Hematopoietic multipotent progenitor cell treated with erythropoietin and hydrocortisone succinate and interleukin-3 and kit ligand, for 6 days (in vitro differentiated cells): ENCODE results near the gene LRBA.

Source experiments
- DNase-seq: peaks from one replicate; pipeline ENCODE4 v3.0.0-alpha.2; 2015

The LRBA gene

DNA sequence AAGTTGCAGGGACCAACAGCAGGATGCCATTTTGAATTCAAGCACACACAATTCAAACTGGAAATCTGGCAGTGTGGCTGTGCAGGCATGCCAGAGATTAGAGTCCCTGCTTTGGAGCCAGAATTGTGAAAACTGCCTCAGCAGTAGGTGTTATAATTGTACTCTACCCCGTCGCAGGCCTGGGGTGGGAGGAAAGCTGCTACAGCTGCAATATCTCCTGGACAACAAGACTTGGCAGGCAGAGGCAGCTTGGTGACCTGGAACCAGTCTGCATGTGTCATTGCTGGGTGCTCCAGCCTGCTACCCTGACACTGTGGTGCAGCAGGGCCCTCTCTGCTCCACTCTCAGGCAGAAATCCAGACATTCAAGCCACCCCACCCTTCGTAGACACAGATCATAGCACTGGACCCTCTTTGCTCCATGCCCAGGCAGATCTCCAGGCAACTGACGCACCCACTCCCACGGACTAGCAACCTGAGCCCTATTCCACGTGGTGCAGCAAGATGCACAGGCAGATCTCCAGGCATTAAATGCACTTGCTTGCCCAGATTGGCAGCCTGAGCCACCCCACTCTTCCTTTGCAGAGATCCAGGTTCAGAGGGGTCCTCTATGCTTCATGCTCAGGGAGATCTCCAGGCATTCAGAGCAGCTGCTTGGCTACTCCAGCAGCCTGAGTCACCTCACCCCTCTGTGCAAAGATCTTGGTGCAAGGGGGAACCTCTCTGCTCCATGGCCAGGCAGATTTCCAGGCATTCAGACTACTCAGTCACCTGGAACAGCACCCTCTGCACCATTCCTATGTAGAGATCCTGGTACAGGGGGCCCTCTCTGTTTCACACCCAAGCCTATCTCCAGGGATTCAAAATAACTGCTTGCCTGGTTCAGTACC lies 140.5 kb downstream of the LRBA start:
- DNase-seq = no peak

DNA sequence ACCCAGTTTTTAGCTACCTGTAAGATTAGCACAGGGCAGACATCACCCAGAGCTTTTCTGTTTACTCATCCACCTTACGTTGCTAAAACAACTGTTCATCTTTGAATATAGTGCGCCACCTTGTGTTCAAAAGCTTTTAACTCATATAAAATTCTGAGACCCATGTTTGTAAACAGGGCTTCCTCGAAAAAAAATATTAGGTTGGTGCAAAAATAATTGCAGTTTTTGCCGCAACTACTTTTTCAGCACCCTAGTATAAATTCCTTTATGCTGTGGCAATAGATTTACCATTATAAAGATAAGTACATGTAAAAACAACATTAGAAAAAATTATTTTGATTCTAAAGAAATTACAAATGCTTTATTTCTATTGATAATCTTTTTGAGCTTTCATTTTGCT lies 147.9 kb downstream of the LRBA start:
- DNase-seq = peak; percentile 97

GRCh38 chr4:150863456-150863855 lies 151.6 kb downstream of the LRBA start:
- no peak for DNase-seq

DNA sequence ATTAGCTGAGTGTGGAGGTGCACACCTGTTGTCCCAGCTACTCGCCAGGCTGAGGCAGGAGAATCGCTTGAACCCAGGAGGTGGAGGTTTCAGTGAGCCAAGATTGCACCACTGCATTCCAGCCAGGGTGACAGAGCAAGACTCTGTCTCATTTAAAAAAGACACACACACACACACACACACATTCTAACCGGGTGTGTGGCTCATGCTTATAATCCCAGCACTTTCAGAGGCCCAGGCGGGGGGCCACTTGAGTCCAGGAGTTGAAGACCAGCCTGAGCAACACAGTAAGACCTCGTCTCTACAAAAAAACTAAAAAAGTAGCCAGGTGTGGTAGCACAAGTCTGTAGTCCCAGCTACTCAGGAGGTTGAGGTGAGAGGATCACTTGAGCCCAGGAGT lies 152.3 kb downstream of the LRBA start:
- no peak for DNase-seq

- DNase-seq = no peak
These were observed 155.6 kb downstream of the LRBA start for GRCh38 chr4:150859453-150859852.

- DNase-seq = no peak
These were observed 159.0 kb downstream of the LRBA start for GRCh38 chr4:150855981-150856510.

DNA sequence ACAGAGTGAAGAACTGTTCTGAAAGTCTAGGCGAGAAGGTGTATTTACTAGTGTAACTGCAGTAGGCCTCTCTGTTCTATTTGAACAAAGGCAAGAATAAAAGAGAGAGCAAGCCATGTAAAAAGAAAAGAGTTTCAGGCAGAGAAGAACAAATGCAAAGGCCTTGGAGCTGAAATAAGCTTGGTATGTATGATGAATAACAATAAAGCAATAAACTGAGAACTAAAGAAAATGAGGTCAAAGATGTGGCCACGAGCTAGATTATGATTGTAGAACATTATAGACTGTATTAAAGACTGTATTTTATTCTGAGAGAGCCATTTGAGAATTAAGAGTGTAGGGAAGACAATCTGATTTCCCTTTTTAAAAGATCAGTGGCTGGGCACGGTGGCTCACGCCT lies 160.5 kb downstream of the LRBA start:
- DNase-seq = no peak

- no peak for DNase-seq
These were observed 161.2 kb downstream of the LRBA start for GRCh38 chr4:150853882-150854281.

GRCh38 chr4:150852216-150852615 lies 162.9 kb downstream of the LRBA start:
- DNase-seq = peak; percentile 13

GRCh38 chr4:150849016-150849415 lies 166.1 kb downstream of the LRBA start:
- DNase-seq = no peak

GRCh38 chr4:150828159-150828558 lies 186.9 kb downstream of the LRBA start:
- no peak for DNase-seq

DNA sequence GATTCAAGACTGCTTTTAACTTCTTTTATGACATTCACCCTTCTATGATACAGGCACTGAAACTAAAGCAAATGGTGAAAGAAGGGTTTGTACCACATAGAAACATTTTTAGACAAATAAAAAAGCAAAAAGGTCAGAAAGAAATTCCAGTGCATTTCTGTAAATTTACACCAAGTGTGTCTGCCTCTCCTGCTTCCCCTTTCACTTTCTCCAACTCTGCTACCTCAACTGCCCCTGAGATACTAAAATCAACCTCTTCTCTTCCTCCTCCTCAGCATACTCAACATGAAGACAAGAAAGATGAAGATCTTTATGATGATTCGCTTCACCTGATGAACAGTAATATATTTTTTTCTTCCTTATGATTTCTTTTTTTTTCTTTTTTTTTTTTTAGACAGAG lies 187.9 kb downstream of the LRBA start:
- no peak for DNase-seq

GRCh38 chr4:150826306-150826705 lies 188.8 kb downstream of the LRBA start:
- DNase-seq = peak; percentile 41

DNA sequence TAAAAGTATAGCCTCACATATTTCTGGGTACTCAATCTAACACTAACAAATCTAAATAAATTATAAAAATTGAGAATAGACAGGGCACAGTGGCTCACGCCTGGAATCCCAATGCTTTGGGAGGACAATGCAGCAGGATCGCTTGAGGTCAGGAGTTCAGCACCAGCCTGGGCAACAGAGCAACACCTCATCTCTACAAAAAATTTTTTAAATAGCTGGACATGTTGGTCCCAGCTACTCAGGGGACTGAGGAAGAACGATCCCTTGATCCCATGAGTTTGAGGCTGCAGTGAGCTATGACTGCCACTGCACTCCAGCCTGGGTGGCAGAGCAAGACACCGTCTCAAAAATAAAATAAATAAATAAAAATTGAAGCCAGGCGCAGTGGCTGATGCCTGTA lies 192.7 kb downstream of the LRBA start:
- DNase-seq = no peak

GRCh38 chr4:150821641-150822040 lies 193.4 kb downstream of the LRBA start:
- DNase-seq = no peak

- no peak for DNase-seq
These were observed 194.7 kb downstream of the LRBA start for GRCh38 chr4:150820409-150820808.

DNA sequence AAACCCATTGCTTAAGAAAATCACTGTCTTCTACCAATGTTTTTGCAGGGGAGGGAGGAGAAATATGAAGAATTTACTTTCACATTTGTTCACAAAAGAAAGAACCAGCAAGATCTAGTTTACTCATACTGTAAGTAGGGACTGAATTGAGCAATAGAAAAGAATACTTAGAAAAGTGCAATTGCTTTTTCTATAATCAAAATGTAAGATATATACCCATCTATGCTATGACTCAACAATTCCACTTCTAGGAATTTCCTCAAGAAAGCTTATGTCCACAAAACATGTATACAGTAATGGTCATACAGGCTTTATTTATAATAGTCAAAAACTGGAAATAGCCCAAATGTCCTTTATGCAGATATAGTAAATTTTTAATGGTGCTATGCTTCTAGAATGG lies 196.4 kb downstream of the LRBA start:
- no peak for DNase-seq

DNA sequence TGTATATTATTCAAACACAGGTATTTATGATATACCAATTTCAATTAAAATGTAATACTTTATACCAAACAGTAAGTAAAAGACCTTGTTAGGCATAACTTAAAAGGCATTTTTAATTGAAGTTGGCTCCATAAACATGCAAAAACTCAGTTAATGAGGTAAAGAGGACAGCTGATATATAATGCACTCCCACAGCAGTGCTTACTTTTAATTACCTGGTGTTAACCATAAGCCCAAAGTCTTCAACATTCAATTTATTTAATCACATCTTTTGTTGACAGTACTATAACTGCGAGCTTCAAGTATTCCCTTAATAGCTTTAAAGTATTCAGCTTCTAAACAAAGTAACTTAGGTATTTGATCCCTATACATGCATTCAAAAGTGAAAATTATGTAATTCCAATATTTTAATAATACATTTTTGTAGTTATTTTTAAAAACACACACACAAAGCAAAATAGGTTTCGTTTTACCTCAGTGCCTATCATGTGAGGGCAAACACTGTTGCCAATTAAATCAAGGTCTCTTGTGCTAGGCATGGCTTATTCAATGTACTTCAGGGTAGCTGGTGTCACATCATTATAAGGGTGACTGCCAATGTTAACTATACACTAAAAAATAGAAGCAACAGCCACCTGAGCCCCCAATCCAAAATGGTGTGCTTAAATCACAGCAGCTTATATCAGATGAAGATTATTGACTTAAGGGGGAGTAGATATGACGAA lies 197.1 kb downstream of the LRBA start:
- DNase-seq = no peak

GRCh38 chr4:150817017-150817416 lies 198.1 kb downstream of the LRBA start:
- DNase-seq = no peak

DNA sequence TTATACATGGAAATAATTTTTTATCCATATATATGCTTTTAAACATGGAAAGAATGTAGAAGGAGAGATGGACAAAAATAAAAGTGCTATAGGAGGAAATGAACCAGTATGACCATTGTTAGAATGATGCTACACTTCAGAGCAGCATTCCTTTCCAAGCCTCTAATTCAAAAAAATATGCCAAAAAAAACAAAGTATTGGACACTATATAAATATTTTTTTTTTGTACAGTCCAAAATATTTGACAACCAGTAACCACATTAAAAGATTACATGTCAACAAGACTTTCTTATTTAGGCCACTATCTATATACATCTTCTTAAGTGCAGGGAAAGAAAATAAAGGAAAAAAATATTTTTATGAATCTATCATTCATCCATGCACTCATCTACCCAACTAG lies 198.6 kb downstream of the LRBA start:
- no peak for DNase-seq

DNA sequence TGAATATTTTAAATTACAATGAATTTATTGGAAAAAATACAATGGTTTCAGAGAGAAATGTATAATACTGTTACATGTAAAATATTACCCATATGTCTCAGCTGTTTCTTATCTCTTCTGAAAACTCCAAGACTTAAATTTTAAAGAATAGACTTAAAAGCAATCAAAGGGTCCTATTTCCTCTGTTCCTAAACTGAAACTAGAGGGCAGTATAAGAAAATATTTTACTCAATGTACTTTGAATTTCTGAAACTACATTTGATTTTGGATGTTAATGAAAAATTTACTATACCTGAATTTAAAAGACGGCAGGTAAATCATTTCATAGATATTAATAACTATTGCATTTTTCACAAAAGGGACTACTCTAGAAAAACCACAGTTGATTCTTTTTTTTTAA lies 200.2 kb downstream of the LRBA start:
- DNase-seq = peak; percentile 21

- no peak for DNase-seq
These were observed 209.7 kb downstream of the LRBA start for GRCh38 chr4:150805183-150806025.

GRCh38 chr4:150801833-150802232 lies 213.3 kb downstream of the LRBA start:
- no peak for DNase-seq
